MM.1S (cell line): ENCODE measurements around the gene SEMA3E.

Source experiments
- DNase-seq: peaks from one replicate; pipeline ENCODE4 v3.0.0-alpha.2; 2015
- H2AFZ ChIP-seq: fragments of 300-600 bp; sonication (generic); 2 replicates; pipeline ENCODE4 v1.6.0; 2016; ENCODE audit warnings: antibody characterized with exemption, low read length
- H3F3A ChIP-seq: fragments of 300-600 bp; sonication (generic); 2 replicates; pipeline ENCODE4 v1.6.1; 2016; ENCODE audit warnings: mild to moderate bottlenecking, antibody characterized with exemption, low read length, moderate library complexity, mixed read lengths; ENCODE audit not compliant: insufficient read depth
- H3K27ac ChIP-seq: fragments of 300-600 bp; sonication (generic); 2 replicates; pipeline ENCODE4 v1.5.1; 2016; ENCODE audit warnings: mild to moderate bottlenecking, low read length
- H3K27me3 ChIP-seq: fragments of 300-600 bp; sonication (generic); replicated peaks from 2 replicates; pipeline ENCODE4 v1.6.0; 2016; ENCODE audit warnings: low read length; ENCODE audit not compliant: insufficient read depth
- H3K36me3 ChIP-seq: fragments of 300-600 bp; sonication (generic); replicated peaks from 2 replicates; pipeline ENCODE4 v1.6.1; 2016; ENCODE audit warnings: mild to moderate bottlenecking, low read length, mixed read lengths; ENCODE audit not compliant: insufficient read depth
- H3K4me1 ChIP-seq: fragments of 300-600 bp; sonication (generic); 2 replicates; pipeline ENCODE4 v1.6.1; 2016; ENCODE audit warnings: low read length, mixed read lengths
- H3K4me2 ChIP-seq: fragments of 300-600 bp; sonication (generic); 2 replicates; pipeline ENCODE4 v1.6.0; 2016; ENCODE audit warnings: low read depth, low read length
- H3K4me3 ChIP-seq: fragments of 300-600 bp; sonication (generic); 2 replicates; pipeline ENCODE4 v1.5.1; 2016; ENCODE audit warnings: low read length, mixed read lengths
- H3K79me2 ChIP-seq: fragments of 300-600 bp; sonication (generic); 2 replicates; pipeline ENCODE4 v1.6.1; 2016; ENCODE audit warnings: mixed run types, low read length, mixed read lengths
- H3K9ac ChIP-seq: fragments of 300-600 bp; sonication (generic); 2 replicates; pipeline ENCODE4 v1.6.1; 2016; ENCODE audit warnings: low read length, mixed read lengths
- H3K9me2 ChIP-seq: fragments of 300-600 bp; sonication (generic); replicated peaks from 2 replicates; pipeline ENCODE4 v1.6.1; 2016; ENCODE audit warnings: mild to moderate bottlenecking, low read length, mixed read lengths; ENCODE audit not compliant: insufficient read depth
- H3K9me3 ChIP-seq: fragments of 300-600 bp; sonication (generic); replicated peaks from 2 replicates; pipeline ENCODE4 v1.6.1; 2016; ENCODE audit warnings: mild to moderate bottlenecking, low read length, mixed read lengths; ENCODE audit not compliant: insufficient read depth
- H4K20me1 ChIP-seq: fragments of 300-600 bp; sonication (generic); 2 replicates; pipeline ENCODE4 v1.6.1; 2016; ENCODE audit warnings: mild to moderate bottlenecking, low read length, moderate library complexity, mixed read lengths; ENCODE audit not compliant: insufficient read depth
- EZH2 ChIP-seq: fragments of 300-600 bp; sonication (generic); optimal IDR thresholded peaks from 2 replicates; pipeline ENCODE3; 2017; ENCODE audit warnings: low read depth, mild to moderate bottlenecking, antibody characterized with exemption, low read length, mixed read lengths
- EZH2phosphoT487 ChIP-seq: fragments of 300-600 bp; sonication (generic); IDR thresholded peaks from 2 replicates; pipeline ENCODE4 v1.6.1; 2018; ENCODE audit warnings: antibody characterized with exemption, low read length
- TF ChIP-seq, protein P1 (sequence below): fragments of 300-600 bp; sonication (generic); IDR thresholded peaks from 2 replicates; pipeline ENCODE4 v1.5.1; 2016; ENCODE audit warnings: antibody characterized with exemption, low read length, mixed read lengths

SEMA3E gene

GRCh38 chr7:83617858-83618257, 31.1 kb downstream of the SEMA3E start:
- H3K4me3 ChIP-seq: no peak overlapping the region
- H3F3A ChIP-seq: no peaks in the 10 kb centered on the region
- no peaks in the 10 kb centered on the region for H3K27me3 ChIP-seq
- no peaks in the 10 kb centered on the region for H3K36me3 ChIP-seq
- no peaks in the 10 kb centered on the region for H3K9me3 ChIP-seq
- H2AFZ ChIP-seq: no peak overlapping the region
- H4K20me1 ChIP-seq: no peaks in the 10 kb centered on the region
- no peak overlapping the region for H3K27ac ChIP-seq
- no peaks in the 10 kb centered on the region for H3K79me2 ChIP-seq
- TF ChIP-seq EZH2: no peak
- TF ChIP-seq EZH2phosphoT487: no peak
- TF ChIP-seq, protein P1, sequence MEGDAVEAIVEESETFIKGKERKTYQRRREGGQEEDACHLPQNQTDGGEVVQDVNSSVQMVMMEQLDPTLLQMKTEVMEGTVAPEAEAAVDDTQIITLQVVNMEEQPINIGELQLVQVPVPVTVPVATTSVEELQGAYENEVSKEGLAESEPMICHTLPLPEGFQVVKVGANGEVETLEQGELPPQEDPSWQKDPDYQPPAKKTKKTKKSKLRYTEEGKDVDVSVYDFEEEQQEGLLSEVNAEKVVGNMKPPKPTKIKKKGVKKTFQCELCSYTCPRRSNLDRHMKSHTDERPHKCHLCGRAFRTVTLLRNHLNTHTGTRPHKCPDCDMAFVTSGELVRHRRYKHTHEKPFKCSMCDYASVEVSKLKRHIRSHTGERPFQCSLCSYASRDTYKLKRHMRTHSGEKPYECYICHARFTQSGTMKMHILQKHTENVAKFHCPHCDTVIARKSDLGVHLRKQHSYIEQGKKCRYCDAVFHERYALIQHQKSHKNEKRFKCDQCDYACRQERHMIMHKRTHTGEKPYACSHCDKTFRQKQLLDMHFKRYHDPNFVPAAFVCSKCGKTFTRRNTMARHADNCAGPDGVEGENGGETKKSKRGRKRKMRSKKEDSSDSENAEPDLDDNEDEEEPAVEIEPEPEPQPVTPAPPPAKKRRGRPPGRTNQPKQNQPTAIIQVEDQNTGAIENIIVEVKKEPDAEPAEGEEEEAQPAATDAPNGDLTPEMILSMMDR: no peak
- no peaks in the 10 kb centered on the region for H3K4me1 ChIP-seq
- DNase-seq: no peak
- H3K9ac ChIP-seq: no peak overlapping the region
- H3K4me2 ChIP-seq: no peak overlapping the region
- no peaks in the 10 kb centered on the region for H3K9me2 ChIP-seq

- Histone ChIP-seq H3K27me3 (no peaks in the 10 kb centered on the region), H2AFZ (no peak overlapping the region), H3F3A (no peaks in the 10 kb centered on the region), H3K27ac (no peak overlapping the region), H3K9me2 (no peaks in the 10 kb centered on the region), H3K9ac (no peak overlapping the region), H3K4me2 (no peak overlapping the region), H3K36me3 (no peaks in the 10 kb centered on the region), H3K79me2 (no peaks in the 10 kb centered on the region), H4K20me1 (no peaks in the 10 kb centered on the region), H3K4me3 (no peak overlapping the region), H3K9me3 (no peaks in the 10 kb centered on the region), H3K4me1 (no peaks in the 10 kb centered on the region)
- no peak for TF ChIP-seq EZH2
- no peak for TF ChIP-seq EZH2phosphoT487
- TF ChIP-seq, protein P1: no peak
- no peak for DNase-seq
These were observed 34.8 kb downstream of the SEMA3E start for GRCh38 chr7:83614112-83614511.

- Histone ChIP-seq H3K27me3 (no peaks in the 10 kb centered on the region), H2AFZ (no peak overlapping the region), H3K9ac (no peak overlapping the region), H3K4me3 (no peak overlapping the region), H3K36me3 (no peaks in the 10 kb centered on the region), H3K9me3 (no peaks in the 10 kb centered on the region), H3K4me1 (no peaks in the 10 kb centered on the region), H3K27ac (no peak overlapping the region), H3K4me2 (no peak overlapping the region), H4K20me1 (no peaks in the 10 kb centered on the region), H3K79me2 (no peaks in the 10 kb centered on the region), H3F3A (no peaks in the 10 kb centered on the region), H3K9me2 (no peaks in the 10 kb centered on the region)
- no peak for DNase-seq
- TF ChIP-seq EZH2phosphoT487 (no peak), EZH2 (no peak)
- TF ChIP-seq, protein P1: no peak
These were observed 35.7 kb downstream of the SEMA3E start for GRCh38 chr7:83613232-83613631.
